GM21619 (cell line): ENCODE measurements around the gene TCF4.

Source experiments
- ATAC-seq: cut with Tn5 transposase; IDR thresholded peaks from one replicate; pipeline ENCODE4 v1.9.1; 2021; ENCODE audit not compliant: unreplicated experiment

Gene TCF4

DNA sequence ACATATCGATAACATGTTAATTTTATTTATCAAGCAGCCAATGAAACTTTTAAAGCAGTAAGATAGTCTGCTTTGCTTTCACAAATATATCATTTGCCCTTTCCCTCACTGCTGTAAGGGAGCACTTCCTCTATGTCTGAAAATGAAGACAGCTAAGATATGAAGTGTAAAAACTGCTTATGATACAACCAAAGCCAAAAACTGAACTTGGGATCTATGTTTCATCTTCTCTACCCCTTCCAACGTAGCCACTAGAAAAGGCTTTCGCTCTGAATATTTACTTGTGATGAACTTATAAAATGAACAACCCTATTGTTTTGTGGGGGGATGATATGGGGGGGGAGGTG is 140.3 kb downstream of the TCF4 start:
- ATAC-seq, result no peak

DNA sequence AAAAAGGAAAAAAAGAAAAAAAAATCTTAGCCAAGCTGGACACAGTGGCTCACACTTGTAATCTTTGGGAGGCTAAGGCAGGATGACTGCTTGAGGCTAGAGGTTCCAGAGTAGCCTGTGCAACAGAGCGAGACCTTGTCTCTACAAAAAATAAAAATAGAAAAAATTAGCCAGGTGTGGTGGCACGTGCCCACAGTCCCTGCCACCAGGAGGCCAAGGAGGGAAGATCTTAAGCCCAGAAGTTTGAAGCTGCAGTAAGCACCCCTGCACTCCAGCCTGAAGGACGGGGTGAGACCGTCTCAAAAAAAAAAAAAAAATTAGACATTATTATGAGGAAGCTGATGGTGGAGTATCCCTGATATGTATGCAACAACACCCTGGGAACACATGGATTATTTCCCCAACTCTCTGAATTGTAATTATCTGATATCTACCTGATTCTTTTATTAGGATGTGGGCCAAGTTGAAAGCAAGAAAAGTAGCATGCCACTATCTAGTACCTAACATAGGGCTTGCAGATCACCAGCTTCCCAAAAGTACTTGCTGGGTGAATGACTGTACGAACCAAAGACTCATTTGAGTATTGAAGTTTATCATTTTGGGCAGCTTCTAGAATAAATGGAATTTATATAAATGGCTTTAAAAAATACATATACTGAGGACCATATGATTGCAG is 140.9 kb downstream of the TCF4 start:
- no peak for ATAC-seq

DNA sequence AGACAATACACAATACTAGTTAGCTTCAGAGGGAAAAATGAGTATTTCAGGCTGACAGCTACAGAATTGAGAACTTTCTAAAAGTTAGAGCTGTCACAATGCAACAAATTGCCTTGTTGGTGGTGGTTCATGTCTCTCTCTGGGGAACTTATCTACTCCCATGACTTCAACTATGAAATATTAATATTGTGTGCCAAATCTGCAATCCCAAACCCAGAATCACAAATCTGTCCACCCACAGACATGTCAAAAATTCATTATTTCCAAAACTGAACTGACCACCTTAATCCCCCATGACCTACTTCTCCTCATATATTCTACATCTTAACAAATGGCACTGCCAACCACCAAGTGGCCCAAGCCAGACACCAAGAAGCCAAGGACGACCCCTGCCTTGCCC is 143.5 kb downstream of the TCF4 start:
- no peak for ATAC-seq

DNA sequence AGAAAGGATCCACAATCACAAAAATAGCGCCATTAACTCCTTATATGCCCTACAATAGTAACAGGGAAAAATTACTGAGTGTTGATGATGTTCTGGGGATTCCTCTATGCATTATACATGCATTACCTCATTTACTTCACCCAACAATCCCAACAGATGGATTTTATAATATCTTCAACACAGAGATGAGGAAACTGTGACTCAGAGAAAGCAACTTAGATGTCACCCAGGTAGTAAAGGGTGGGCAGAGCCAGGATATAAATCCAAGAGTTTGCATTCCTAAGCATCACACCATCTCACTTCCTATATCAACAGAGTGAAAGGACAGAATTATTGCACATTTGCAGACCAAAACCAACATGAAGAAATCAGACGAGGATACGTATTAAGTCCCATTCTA is 144.2 kb downstream of the TCF4 start:
- no peak for ATAC-seq

DNA sequence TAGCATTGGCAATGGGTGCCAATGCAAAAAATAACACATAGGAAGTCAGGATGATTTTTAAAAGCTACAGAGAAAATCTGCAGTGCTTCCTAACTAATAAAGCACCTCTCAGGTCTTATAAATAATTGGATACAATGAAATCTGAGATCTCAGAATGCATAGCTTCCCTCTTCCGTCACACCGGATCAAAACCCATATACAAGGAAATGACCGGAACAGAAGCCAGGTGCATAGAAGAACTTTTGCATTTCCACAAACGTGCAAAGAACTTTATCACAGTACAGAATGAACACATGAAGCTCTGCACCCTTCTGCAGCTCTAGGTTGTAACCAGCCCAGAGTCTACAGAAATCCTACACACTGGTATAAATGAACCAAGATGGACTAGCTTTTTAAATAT is 145.4 kb downstream of the TCF4 start:
- no peak for ATAC-seq

DNA sequence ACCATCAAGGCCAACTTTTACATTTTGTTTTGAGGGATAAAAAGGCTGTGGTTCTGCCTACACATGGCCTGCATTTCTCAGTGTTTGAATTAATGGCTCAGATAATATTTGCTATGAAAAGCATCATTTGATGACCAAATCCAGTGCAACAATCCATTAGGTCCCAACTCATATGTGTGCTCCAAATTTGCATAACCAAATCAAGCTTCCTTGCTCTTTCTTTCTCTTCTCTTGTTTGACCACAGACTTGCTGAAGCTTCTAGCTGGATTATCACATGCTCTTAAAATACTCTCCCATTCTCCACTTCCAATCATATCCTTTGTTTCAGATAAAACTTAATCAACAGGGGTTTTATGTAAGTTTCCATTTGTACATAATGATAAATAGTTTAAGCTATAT is 147.0 kb downstream of the TCF4 start:
- ATAC-seq, result no peak

DNA sequence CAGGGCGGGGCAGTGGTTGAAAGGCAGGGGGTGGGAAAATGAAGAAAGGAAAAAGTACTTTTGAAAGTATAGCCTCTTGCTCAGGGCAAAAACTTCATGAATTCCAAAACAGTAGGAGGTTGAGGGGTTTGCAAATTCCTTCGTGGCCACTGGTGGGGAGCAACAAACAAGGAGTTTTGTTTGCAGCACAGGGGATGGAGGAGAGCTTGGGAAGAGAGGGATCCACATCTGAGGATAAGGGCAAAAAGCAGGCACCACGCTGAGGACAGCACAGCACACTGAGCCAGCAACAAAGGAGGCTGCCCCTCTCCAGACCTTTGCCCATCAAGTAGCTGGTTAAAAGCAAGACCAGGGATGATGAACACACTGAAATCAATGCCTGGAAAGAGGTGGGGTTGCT is 148.9 kb downstream of the TCF4 start:
- no peak for ATAC-seq

DNA sequence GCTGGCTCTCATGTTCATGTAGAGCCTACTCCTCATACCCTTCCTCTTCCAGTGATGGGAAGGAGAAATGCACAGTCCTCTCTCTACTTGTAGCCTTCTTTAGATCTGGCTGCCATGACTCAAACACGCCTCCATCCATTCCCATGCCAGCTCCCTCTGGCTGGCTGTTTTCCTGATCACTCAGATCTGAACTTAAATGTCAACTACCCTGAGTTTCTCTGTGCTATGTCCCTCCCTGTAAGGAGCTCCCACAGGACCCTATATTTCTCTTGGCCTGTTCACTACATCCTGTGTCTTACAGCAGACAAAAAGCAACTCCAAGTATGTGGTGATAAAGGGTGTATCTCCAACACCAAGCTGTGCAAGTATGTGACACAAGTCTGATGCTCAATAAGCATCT is 152.4 kb downstream of the TCF4 start:
- ATAC-seq, result no peak

DNA sequence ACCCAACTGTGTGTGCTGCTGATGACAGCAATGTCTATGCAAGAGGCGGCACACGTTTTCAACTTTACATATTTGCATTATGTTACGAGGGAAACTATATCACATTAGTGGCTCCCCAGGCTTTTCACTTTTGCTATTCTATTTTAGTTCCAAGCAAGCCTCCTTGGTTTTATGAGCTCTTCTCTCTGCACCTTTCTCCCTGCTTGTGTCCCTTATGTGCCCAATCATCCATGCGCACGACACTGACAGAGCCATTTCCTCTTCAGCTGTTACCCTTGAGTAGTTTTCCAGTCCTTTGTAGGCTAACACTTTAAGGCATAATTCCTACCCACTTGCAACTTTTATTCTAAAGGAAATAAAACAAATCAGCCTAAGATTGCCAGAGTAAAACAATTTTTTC is 154.3 kb downstream of the TCF4 start:
- no peak for ATAC-seq

DNA sequence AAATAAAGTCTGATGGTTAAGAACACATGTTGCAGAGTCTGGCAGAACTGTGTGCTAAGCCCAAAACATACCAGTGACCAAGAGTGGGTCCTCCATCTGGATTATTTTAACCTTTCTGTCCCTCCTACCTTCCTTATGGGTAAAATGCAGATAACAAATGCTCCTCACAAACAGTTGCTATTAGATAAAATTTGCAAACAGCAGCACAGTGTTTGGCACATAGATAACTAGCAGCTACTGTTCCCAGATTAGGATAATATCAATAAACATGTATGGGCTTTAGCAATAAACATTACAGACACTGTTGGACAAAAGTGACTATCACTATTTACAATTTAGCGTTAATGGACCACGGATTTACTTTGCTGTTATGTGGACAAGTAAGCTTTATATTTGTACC is 154.9 kb downstream of the TCF4 start:
- no peak for ATAC-seq

DNA sequence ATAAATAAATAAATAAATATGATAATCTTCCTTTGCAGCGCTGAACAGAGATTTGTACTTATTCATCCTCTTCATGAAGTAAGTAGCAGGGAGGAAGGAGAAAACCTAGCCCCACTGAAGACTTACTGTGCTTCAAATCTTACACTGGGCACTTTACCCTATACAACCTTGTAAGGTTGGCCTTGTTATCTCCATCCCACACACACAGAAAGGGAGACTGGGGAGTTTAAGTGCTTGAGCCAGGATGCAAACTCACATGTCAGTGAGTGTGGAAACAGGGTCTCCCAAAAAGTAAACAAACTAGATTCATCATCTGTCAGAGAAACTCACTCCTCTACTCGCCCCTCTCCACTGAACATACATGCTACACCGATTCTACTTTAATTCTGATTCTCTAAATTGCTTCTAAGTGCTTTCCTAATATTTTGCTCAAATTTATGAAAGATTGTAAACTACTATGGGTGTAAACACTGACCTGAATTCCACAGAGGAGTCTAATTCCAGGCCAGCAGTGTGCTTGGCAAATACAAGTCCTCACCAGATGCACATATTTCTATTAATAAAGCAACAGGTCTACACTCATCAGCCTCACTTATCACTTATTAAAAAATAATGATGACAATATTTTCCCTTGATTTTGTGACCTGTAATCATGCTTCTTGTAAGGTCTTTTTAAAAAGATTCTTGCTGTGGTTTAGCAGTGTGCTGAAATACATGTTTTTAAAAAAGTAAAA is 155.5 kb downstream of the TCF4 start:
- no peak for ATAC-seq

DNA sequence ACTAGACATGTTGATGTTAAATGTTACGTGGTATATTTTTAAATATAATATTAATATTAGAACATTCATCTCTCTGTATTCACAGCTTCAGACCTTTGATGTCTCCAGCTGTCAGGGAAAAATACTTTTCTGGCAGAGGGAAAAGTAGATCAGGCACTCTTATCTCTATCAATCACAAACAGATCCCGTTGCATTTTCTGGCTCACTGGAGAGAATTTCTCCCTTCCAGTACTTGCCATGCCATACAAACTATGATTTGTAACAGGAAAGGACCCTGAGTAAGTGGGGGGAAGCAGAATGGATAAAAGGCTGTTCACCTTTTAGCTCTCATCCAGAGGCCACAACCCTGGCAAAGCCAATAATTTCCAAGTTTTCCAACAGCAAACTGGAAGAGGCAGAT is 158.0 kb downstream of the TCF4 start:
- ATAC-seq, result no peak

DNA sequence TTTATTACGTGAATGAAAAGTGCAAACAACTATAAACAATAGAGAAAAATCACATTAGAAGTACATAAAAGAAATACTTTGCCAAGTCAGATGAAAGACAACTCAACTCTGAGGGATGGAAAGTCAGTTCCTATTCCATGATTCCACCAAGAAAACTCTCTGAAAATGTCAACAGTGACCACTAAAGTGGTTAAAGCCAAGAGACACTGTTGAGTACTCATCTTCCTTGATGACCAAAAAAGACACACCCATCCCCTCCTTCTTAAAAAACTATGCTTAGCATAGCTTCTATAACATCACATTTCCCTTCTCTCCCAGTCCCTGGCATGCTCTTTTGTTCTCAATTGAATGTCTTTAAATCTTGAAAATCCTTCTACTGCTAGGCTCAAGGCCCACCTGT is 160.0 kb downstream of the TCF4 start:
- ATAC-seq, result no peak

DNA sequence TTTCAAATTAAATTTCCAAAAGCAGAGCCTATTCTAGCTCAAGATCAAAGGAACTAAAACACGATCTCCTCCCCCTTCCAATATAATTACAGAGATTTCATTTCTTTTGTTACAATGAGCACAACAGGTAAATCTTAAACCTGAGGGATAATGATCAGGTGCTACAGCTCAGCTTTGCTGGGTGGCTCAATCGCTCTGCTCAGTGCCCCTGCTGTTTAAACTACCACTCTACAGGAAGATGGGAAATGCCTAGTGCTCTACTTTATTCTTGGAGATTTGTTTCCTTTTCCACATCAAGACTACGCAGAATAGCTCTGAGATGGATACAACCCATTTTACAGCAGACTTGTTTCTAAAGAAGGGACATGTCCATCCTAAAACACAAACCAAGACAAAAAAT is 162.3 kb downstream of the TCF4 start:
- ATAC-seq, result no peak

DNA sequence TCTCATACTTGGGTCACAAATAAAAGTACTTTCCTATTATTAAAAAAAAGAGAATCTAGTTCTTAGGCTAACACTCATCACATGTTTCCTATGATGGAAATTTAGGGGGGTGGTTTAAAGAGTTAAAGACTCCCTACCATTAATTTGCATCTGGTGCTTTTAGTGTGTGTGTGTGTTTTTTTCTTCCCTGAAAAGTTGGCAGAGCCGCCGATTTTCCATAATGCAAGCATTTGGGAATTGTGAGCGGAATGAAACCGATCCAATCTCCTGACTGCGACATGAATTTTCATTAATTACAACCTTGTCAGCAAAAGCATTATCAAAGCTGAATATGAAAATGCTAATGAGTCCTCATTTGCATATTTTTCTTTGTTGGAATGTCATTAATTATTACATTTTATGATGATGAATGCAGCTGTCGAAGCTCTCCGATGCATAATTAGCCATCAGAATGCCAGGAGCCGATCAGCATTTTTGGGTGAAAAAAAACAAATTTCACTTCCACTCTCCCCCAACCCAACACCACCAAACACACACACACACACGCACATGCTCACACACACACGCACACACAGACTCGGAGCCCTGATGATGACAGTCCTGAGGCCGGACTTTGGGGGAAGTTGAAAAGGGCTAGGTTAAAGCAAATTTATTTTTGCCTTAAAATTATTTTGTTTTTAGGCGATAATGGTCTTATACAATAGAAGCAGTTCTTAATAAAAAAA is 165.4 kb downstream of the TCF4 start:
- ATAC-seq, result no peak

DNA sequence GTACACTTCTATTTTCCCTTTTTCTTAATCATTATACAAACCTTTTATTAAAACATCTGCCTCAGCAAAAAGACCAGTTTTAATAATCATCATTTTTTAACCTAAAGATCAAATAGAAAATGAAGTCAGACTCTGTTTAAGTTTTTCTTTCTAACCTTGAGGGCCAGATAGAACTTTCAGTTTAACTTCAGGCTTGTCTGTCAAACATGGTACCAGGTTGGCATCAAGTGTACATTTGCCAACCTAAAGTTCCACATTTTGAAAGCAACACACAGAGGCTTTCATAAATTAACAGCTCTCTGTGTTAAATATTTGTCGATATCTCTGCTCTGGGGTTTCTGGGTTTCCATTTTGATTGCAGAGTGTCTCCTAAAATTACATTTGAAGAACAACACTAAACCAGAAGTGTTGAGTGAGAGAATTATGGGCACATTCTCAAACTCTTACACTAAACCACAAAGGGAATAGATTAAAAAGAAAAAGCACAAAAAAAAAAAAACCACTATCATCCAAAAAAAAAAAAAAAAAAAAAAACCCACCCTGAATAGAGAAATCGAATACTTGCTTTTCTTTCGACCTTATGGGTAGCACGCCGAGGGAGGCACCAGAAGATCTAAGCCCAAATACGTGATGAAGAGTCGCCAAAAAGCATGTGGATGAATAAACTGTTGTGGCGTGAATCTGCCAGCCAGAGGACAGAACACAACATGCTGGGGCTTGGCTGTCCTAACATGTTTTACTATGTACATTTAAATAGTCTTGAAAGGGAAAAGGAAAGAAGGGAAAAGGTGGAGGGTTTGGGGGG is 166.2 kb downstream of the TCF4 start:
- ATAC-seq, result no peak

DNA sequence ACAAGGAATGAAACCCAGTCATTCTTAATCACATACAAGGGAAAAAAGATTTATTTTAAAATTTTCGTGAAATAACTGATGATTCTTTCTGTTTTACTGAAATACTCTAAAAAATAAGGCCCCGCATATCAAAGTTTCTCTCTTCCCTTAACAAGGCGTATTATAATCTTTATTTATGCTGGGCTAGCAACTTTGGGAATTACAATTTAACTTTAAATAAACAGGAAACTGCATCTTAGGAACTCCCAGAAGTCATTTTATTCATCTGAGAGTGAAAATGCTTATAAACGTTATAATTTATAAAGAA is 166.7 kb downstream of the TCF4 start:
- ATAC-seq, result no peak

DNA sequence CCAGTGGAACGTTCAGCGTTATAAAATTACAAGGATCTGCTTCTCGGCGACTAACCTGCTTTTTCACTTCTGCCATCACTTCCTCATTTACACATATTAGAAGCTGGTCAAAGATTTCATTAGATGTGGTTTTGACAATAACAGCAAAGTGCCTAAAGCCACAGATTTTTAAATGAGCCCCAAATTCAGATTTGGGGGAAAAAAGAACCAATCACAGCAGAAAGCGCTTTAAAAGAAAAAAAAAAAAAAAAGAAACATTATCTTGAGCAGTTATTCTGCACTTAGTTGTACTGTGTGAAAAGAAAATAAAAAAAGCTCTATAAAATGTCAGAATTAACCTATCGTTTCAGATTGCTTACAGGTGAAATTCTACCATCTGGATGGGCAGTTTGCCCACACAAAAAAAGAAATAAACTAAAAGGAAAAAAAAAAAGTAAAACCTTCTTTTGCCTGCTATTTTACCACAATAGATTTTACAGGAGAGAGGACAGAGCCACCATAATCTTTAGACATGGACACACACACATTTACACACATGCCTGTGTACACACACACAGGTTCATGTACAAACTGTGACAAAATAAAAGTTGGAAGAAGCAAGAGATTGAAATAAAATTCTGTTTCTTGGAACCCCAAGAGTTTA is 167.2 kb downstream of the TCF4 start:
- ATAC-seq, result peak; percentile 63

DNA sequence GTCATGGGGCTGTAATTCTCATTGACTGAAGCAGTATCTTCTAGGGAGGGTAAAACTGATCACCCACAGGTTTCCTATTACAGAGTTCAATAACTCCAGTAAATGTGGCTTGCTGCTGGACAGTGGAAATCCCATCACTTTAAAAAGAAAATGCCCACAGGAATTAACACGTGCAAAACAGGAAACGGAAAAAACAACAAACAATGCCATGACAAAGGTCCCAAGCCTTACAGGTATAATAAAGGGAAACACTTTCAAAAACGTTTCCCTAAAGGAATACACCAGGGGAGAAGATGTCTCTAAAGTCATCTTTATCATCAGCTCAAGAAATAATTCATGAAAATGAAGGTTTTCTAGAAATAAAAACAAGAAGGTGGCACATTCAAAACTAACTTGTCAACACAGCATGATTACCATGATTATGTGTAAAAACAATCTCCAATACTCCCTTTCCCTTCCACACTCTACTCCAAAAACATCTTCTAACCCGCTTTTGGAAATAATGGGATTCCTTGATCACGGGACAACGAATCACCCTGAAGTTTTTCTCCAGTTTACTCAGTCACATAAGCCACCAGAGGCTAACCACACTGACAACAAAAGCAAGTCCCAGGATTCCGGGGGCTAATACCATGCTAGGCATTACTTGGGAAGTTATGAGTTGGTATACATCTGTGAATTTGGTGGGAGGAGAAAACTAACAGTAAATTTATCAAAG is 167.9 kb downstream of the TCF4 start:
- peak; percentile 19 for ATAC-seq

DNA sequence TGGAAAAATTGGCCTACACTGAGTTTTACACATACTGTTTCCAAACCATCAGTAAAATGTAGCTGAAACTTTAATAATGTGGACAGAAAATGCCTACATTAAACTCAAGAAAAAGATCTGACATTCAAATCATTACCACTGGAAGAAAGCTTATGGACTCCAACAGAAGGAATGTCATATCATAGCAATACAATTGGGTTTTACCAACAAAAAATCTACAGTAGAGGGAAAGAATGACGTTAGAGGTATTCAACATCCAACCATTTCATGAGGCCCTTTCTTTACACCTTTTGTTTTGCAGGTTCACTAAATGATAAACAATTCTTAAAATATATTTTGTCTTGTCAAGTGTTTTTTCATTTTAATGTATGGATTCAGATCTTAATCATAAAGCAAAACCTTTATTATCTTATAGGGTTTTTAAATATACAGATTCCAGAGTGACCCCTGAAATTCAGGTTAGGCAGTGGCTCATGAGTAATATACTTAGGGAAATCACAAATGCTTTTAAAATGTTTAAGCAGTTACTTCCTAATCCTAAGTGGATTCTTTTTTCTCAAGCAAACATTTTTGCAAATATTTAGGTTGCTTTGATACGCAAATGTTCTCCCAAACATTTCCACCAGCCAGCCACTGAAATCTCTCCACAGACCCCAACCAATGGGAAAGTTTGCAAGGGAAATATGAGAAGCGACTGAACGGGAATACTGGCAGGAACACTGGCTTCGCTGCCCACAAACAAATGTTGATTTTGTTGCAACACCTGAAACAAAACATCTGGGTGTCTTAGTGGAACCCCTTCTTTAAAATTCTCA is 168.7 kb downstream of the TCF4 start:
- ATAC-seq, result no peak
